MM.1S (cell line): ENCODE data around the gene SLC39A8.

Experiments
- DNase-seq: peaks from one replicate; pipeline ENCODE4 v3.0.0-alpha.2; 2015
- H2AFZ ChIP-seq: fragments of 300-600 bp; sonication (generic); 2 replicates; pipeline ENCODE4 v1.6.0; 2016; ENCODE audit warnings: antibody characterized with exemption, low read length
- H3F3A ChIP-seq: fragments of 300-600 bp; sonication (generic); 2 replicates; pipeline ENCODE4 v1.6.1; 2016; ENCODE audit warnings: mild to moderate bottlenecking, antibody characterized with exemption, low read length, moderate library complexity, mixed read lengths; ENCODE audit not compliant: insufficient read depth
- H3K27ac ChIP-seq: fragments of 300-600 bp; sonication (generic); 2 replicates; pipeline ENCODE4 v1.5.1; 2016; ENCODE audit warnings: mild to moderate bottlenecking, low read length
- H3K27me3 ChIP-seq: fragments of 300-600 bp; sonication (generic); replicated peaks from 2 replicates; pipeline ENCODE4 v1.6.0; 2016; ENCODE audit warnings: low read length; ENCODE audit not compliant: insufficient read depth
- H3K36me3 ChIP-seq: fragments of 300-600 bp; sonication (generic); replicated peaks from 2 replicates; pipeline ENCODE4 v1.6.1; 2016; ENCODE audit warnings: mild to moderate bottlenecking, low read length, mixed read lengths; ENCODE audit not compliant: insufficient read depth
- H3K4me1 ChIP-seq: fragments of 300-600 bp; sonication (generic); 2 replicates; pipeline ENCODE4 v1.6.1; 2016; ENCODE audit warnings: low read length, mixed read lengths
- H3K4me2 ChIP-seq: fragments of 300-600 bp; sonication (generic); 2 replicates; pipeline ENCODE4 v1.6.0; 2016; ENCODE audit warnings: low read depth, low read length
- H3K4me3 ChIP-seq: fragments of 300-600 bp; sonication (generic); 2 replicates; pipeline ENCODE4 v1.5.1; 2016; ENCODE audit warnings: low read length, mixed read lengths
- H3K79me2 ChIP-seq: fragments of 300-600 bp; sonication (generic); 2 replicates; pipeline ENCODE4 v1.6.1; 2016; ENCODE audit warnings: mixed run types, low read length, mixed read lengths
- H3K9ac ChIP-seq: fragments of 300-600 bp; sonication (generic); 2 replicates; pipeline ENCODE4 v1.6.1; 2016; ENCODE audit warnings: low read length, mixed read lengths
- H3K9me2 ChIP-seq: fragments of 300-600 bp; sonication (generic); replicated peaks from 2 replicates; pipeline ENCODE4 v1.6.1; 2016; ENCODE audit warnings: mild to moderate bottlenecking, low read length, mixed read lengths; ENCODE audit not compliant: insufficient read depth
- H3K9me3 ChIP-seq: fragments of 300-600 bp; sonication (generic); replicated peaks from 2 replicates; pipeline ENCODE4 v1.6.1; 2016; ENCODE audit warnings: mild to moderate bottlenecking, low read length, mixed read lengths; ENCODE audit not compliant: insufficient read depth
- H4K20me1 ChIP-seq: fragments of 300-600 bp; sonication (generic); 2 replicates; pipeline ENCODE4 v1.6.1; 2016; ENCODE audit warnings: mild to moderate bottlenecking, low read length, moderate library complexity, mixed read lengths; ENCODE audit not compliant: insufficient read depth
- CTCF ChIP-seq: fragments of 300-600 bp; sonication (generic); IDR thresholded peaks from 2 replicates; pipeline ENCODE4 v1.5.1; 2016; ENCODE audit warnings: antibody characterized with exemption, low read length, mixed read lengths
- EZH2 ChIP-seq: fragments of 300-600 bp; sonication (generic); optimal IDR thresholded peaks from 2 replicates; pipeline ENCODE3; 2017; ENCODE audit warnings: low read depth, mild to moderate bottlenecking, antibody characterized with exemption, low read length, mixed read lengths
- EZH2phosphoT487 ChIP-seq: fragments of 300-600 bp; sonication (generic); IDR thresholded peaks from 2 replicates; pipeline ENCODE4 v1.6.1; 2018; ENCODE audit warnings: antibody characterized with exemption, low read length

Gene SLC39A8

GRCh38 chr4:102308032-102308799, 37.1 kb downstream of the SLC39A8 start:
- Histone ChIP-seq H3K27ac (no peak overlapping the region), H2AFZ (no peak overlapping the region), H3K4me2 (no peak overlapping the region), H3K36me3 (no peaks in the 10 kb centered on the region), H4K20me1 (0 out of 2 replicates have a peak, but pooled peaks cover 2% of the 10 kb centered on the region), H3F3A (no peaks in the 10 kb centered on the region), H3K27me3 (no peaks in the 10 kb centered on the region), H3K9me2 (no peaks in the 10 kb centered on the region), H3K4me1 (no peaks in the 10 kb centered on the region), H3K4me3 (no peak overlapping the region), H3K9ac (no peak overlapping the region), H3K79me2 (no peaks in the 10 kb centered on the region), H3K9me3 (no peaks in the 10 kb centered on the region)
- DNase-seq, result no peak
- TF ChIP-seq CTCF (no peak), EZH2 (no peak), EZH2phosphoT487 (no peak)

- Histone ChIP-seq H3K4me2 (no peak overlapping the region), H3K27ac (no peak overlapping the region), H3K4me1 (no peaks in the 10 kb centered on the region), H4K20me1 (0 out of 2 replicates have a peak, but pooled peaks cover 4% of the 10 kb centered on the region), H3K9me3 (no peaks in the 10 kb centered on the region), H3K9me2 (no peaks in the 10 kb centered on the region), H3F3A (no peaks in the 10 kb centered on the region), H3K4me3 (no peak overlapping the region), H3K36me3 (no peaks in the 10 kb centered on the region), H3K79me2 (no peaks in the 10 kb centered on the region), H2AFZ (no peak overlapping the region), H3K27me3 (no peaks in the 10 kb centered on the region), H3K9ac (no peak overlapping the region)
- no peak for TF ChIP-seq EZH2
- TF ChIP-seq CTCF, result no peak
- no peak for TF ChIP-seq EZH2phosphoT487
- no peak for DNase-seq
Measured at GRCh38 chr4:102305666-102306065, 39.6 kb downstream of the SLC39A8 start.

GRCh38 chr4:102302762-102303161, 42.5 kb downstream of the SLC39A8 start:
- H3K27ac ChIP-seq, result no peak overlapping the region

More at GRCh38 chr4:102302762-102303161, 42.5 kb downstream of the SLC39A8 start:
- Histone ChIP-seq H3K9ac (no peak overlapping the region), H3K4me3 (no peak overlapping the region), H4K20me1 (0 out of 2 replicates have a peak, but pooled peaks cover 4% of the 10 kb centered on the region), H2AFZ (no peak overlapping the region), H3K36me3 (no peaks in the 10 kb centered on the region), H3K4me2 (no peak overlapping the region), H3K79me2 (no peaks in the 10 kb centered on the region), H3K9me2 (no peaks in the 10 kb centered on the region), H3K9me3 (no peaks in the 10 kb centered on the region), H3K4me1 (no peaks in the 10 kb centered on the region), H3K27me3 (no peaks in the 10 kb centered on the region), H3F3A (no peaks in the 10 kb centered on the region)
- no peak for DNase-seq
- TF ChIP-seq EZH2phosphoT487 (no peak), CTCF (no peak), EZH2 (no peak)
